Measurements from ENCODE around the gene SP2.
"Not testable (repeated sequence)": the region's sequence is repeated elsewhere in the genome, so short reads cannot be mapped to it uniquely, and the experiment has no call there.

SP2 gene

GRCh38 chr17:47894498-47895346 lies 1.3 kb upstream of the SP2 start:
- no peak for FAIRE-seq

DNA sequence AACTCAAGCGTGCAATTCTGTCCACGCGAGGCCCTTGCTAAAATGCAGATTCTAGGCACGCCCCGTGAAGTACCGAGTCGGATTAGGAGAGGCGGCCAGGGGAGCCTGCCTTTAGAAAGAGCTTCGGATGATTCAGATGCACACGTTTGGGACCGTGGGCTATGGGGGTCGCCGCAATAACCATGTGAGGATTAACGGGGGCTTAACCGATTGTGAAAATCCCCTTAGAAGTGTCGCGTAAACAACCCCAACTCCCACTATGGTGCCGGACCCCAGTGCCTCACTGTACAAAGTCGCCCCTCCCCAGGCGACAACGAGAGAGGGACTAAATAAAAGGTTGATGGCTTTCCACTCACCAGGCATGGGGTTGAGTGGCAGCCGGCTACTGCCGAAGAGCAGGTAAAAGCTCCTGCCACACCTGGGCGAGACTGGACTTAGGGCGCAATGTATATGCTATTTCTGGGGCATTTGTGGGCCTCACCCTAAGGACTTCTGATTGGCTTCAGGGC lies 635 bp upstream of the SP2 start:
- no peak for FAIRE-seq

DNA sequence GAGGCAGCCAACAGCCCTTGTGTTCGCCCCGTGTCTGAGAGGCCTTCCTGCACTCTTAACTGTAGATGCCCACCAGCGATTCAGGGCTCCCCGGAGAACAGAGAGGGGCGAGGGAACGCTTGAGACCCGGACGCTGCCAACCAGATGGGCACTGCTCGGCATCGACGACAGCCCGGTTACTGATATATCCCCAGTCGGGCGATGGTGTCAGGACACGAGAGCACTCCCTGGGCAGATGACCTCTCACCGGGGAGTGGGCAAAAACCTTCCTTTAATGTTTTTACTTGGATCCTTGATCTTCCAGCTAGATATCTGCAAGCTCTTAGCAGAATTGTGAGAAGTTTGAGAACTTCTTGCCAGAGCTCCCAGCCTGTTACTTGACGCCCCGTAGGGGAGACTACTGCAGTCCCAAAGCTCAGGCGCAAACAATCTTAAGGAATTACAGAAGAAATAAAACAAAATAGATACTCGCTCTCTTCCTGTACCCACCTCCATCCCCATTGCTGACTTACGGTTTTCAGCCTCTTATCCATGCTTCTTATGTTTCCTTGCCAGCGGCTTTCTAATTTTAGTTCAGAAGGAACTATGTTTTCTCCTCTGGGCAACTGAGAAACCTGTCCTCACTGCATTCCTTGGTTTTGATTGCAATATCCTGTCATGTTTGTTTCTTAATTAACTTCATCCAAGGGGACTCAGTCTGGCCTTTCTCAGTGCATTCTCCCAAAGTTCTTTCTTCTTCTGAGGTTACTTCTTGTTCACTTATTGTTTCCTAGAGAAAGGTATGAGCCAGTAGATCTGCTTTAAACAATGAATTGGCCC lies 845 bp downstream of the SP2 start:
- no peak for FAIRE-seq

GRCh38 chr17:47897561-47897960 lies 1.5 kb downstream of the SP2 start:
- no peak for FAIRE-seq

GRCh38 chr17:47898241-47898640 lies 2.2 kb downstream of the SP2 start:
- FAIRE-seq = no peak

GRCh38 chr17:47899643-47900042 lies 3.6 kb downstream of the SP2 start:
- FAIRE-seq = no peak

GRCh38 chr17:47901423-47901822 lies 5.4 kb downstream of the SP2 start:
- no peak for FAIRE-seq

GRCh38 chr17:47902039-47902744 lies 6.2 kb downstream of the SP2 start:
- FAIRE-seq = no peak

- FAIRE-seq = no peak
Observed at GRCh38 chr17:47905221-47905733, 9.2 kb downstream of the SP2 start.

DNA sequence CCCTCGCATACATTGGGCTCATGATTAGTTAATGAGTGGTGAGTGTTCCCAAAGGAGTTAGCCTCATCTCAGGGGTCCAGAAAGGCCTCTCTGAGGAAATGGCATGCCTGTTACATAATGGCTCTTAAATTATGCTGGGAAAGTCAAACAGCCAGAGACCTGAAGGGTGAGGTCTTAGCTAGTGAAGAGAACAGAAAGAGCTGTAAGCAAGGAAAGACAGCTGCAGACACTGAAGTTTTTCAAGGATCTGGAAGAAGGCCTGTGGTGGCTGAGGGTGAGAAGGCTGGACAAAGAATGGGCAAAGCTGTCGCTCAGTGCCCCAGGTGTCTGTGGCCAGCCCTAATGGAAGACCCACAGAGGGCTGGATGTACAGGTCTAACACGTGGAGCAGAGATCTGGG lies 10.4 kb downstream of the SP2 start:
- no peak for FAIRE-seq

DNA sequence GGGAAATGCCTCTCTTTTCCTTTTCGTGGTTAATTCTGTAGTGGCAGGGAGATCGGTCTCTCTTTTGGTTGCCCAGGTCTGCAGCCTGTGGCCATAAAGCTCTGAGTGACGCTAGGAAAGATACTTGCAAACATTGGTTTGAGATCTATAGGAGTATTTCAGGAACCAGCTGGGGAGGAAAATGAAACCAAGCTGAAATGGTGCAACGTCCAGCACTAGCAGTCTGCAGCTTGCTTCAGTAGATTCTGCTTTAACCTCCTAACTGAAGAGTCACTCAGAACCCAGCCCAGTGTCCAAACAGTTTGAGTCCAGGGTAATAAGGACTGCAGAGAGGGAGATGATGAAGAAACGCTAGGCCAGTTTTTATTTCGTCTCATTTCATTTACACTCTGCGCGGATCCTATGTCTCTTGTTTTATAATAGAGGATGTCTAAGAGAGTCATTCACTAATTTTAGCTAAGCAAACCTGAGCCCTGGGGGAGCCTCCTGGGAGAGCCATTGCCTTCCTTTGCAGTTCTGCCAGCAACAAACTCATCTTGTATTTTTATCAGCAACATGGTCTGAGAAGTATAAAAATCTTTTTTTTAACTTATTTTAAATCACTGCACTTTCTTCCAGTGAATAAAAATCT lies 12.0 kb downstream of the SP2 start:
- no peak for FAIRE-seq

DNA sequence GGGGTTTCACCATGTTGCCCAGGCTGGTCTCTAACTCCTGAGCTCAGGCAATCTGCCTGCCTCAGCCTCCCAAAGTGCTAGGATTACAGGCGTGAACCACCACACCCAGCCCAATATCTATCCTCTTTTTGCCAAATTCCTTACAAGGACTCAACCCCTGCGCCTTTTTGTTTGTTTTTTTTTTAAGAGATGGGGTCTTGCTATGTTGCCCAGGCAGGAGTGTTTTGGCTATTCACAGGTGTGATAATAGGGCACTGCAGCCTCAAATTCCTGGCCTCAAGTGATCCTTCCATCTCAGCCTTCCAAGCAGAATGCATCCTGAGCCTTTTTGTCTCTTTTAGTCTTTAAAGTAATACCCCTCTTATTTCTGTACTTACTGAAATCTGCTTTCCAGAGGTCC lies 17.0 kb downstream of the SP2 start:
- FAIRE-seq = no peak

DNA sequence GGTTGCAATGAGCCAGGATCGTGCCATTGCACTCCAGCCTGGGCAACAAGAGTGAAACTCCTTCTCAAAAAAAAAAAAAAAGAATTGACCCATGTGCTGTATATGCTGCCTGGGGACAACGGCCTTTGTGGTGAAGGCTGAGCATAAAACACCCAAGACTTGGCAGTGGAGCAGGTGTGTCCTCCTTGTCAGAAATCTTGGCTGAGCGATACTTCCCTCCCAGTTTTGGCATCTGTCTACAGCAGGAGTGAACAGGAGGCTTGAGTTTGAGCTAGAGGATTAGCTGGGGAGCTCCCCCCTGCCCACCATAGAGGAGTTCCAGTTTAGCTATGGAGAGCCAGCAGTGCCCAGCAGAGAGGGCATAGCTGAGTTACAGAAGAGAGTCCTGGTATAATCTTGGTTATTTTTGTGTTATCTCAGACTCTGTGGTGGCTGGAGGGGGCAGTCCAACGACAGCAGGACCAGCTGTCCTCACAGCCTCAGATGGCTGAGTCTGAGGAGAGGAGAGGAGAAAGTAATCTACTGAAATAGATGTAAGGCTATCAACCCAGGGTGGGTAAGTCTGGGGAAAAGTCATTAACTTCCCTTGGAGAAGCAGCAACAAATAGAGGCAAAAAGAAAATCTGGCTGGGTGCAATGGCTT lies 18.4 kb downstream of the SP2 start:
- FAIRE-seq = no peak

DNA sequence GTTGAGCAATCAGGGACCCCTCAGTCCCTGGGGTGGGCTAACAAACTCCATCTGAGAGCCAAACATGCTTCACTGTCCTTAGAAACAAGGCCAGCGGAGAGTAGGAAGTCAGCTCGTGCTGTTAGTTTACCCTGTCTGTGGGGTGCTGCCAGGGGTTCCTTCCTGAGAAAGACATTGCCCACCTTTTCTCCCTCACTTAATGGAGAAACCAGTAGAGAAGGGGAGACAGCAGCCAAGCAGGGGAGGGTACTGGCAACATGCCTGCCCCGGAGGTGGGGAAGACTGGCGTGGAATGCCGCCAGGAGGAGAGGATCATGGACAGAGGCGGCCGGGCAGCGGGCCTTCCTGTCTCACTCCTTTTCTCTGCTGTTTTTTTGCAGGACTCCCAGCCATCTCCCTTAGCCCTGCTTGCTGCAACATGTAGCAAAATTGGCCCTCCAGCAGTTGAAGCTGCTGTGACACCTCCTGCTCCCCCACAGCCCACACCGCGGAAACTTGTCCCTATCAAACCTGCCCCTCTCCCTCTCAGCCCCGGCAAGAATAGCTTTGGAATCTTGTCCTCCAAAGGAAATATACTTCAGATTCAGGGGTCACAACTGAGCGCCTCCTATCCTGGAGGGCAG lies 19.9 kb downstream of the SP2 start:
- no peak for FAIRE-seq

- FAIRE-seq = no peak
Observed at GRCh38 chr17:47916489-47917208, 20.6 kb downstream of the SP2 start.

GRCh38 chr17:47917581-47917980 lies 21.5 kb downstream of the SP2 start:
- no peak for FAIRE-seq

DNA sequence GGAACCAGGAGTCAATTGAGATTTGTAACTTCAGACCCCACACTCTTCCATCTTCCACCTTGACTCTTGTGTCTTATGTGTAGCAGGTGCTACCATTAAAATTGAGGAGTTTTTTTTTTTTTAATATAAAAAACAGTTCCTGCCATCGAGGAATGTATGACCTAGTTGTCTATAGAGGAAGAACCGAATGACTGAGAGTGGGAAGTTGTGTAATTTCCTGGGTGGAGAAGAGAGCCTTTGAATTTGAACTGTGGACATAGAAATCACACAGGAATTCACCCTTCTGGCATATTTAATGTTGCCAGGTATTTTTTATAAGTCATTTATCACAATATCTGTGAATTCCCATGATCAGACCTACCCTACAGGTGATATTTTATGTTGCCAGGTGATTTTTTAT lies 22.0 kb downstream of the SP2 start:
- no peak for FAIRE-seq

DNA sequence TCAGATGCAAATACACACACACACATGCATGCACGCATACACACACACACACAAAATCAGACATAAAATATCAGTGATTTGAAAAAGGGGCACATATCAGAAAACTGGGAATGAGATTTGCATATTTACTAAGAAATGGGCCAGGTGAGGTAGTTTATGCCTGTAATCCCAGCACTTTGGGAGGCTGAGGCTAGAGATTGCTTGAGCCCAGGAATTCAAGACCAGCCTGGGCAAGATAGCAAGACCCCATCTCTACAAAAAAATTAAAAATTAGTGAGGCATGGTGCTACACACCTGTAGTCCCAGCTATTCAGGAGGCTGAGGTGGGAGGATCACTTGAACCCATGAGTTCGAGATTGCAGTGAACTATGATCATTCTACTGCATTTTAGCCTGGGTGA lies 23.0 kb downstream of the SP2 start:
- no peak for FAIRE-seq

DNA sequence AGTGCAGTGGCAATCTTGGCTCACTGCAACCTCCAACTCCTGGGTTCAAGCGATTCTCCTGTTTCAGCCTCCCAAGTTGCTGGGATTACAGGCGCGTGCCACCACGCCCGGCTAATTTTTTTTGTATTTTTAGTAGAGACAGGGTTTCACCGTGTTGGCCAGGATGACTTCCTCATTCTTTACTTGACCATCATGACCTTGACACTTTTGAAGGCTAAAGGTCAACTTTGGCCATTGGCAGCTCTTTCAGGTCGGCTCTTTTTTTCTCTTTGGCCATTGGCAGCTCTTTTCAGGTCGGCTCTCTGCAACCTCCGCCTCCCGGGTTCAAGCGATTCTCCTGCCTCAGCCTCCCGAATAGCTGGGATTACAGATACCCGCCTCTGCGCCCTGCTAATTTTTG lies 23.9 kb downstream of the SP2 start:
- FAIRE-seq = not testable (repeated sequence)

DNA sequence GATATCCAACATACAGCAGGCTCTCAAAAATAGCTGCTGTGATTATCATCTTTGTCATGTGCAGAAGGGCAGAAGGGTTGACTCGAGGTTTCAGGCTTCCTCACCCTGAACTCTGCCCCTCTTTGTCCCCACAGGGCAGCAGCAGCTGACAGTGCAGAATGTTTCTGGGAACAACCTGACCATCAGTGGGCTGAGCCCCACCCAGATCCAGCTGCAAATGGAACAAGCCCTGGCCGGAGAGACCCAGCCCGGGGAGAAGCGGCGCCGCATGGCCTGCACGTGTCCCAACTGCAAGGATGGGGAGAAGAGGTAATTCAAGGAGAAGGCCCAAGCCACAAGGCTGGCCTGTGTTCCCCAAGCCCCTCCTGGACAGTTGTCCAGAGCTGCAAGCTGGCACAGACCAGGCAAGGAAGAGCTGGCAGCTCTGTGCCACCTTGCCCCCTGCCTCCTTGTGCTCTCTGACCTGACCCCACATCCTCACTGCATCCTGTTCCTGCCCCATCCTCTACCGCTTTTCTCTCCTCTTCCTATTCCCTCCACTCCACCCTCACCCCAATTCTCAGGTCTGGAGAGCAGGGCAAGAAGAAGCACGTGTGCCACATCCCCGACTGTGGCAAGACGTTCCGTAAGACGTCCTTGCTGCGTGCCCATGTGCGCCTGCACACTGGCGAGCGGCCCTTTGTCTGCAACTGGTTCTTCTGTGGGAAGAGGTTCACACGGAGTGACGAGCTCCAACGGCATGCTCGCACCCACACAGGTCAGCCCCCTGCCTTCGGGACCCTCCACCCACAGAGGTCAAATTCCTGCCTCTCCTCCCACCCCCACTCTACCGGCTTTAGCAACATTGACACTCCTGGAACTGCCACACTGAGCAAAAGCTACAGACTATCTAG lies 29.0 kb downstream of the SP2 start:
- FAIRE-seq = no peak
